ENCODE results near the gene MEGF11.

MEGF11 gene

GRCh38 chr15:66102563-66103292 is 150.8 kb downstream of the MEGF11 start:
- ATAC-seq: no peak

GRCh38 chr15:66101715-66102395 is 151.7 kb downstream of the MEGF11 start:
- H3K27ac Mint-ChIP-seq: no peak overlapping the region
- no peak overlapping the region for H3K4me3 Mint-ChIP-seq
- H3K36me3 Mint-ChIP-seq: no peaks in the 10 kb centered on the region
- H3K9me3 Mint-ChIP-seq: no peaks in the 10 kb centered on the region
- peaks cover 35% of the 10 kb centered on the region for H3K27me3 Mint-ChIP-seq
- no peak for ATAC-seq
- no peaks in the 10 kb centered on the region for H3K4me1 Mint-ChIP-seq

More at GRCh38 chr15:66102563-66103292, 150.8 kb downstream of the MEGF11 start:
- Mint-ChIP-seq H3K36me3 (no peaks in the 10 kb centered on the region), H3K27me3 (peaks cover 44% of the 10 kb centered on the region), H3K9me3 (no peaks in the 10 kb centered on the region), H3K27ac (no peak overlapping the region), H3K4me1 (no peaks in the 10 kb centered on the region), H3K4me3 (no peak overlapping the region)

- no peak for ATAC-seq
- no peak overlapping the region for H3K4me3 Mint-ChIP-seq
- no peaks in the 10 kb centered on the region for H3K4me1 Mint-ChIP-seq
- H3K9me3 Mint-ChIP-seq: no peaks in the 10 kb centered on the region
- H3K27me3 Mint-ChIP-seq: peaks cover 28% of the 10 kb centered on the region
- no peaks in the 10 kb centered on the region for H3K36me3 Mint-ChIP-seq
- H3K27ac Mint-ChIP-seq: no peak overlapping the region
Measured at GRCh38 chr15:66100761-66101160, 152.8 kb downstream of the MEGF11 start.

GRCh38 chr15:66099950-66100671 is 153.4 kb downstream of the MEGF11 start:
- Mint-ChIP-seq H3K36me3 (no peaks in the 10 kb centered on the region), H3K27ac (no peak overlapping the region), H3K27me3 (peaks cover 33% of the 10 kb centered on the region), H3K9me3 (no peaks in the 10 kb centered on the region), H3K4me3 (no peak overlapping the region), H3K4me1 (no peaks in the 10 kb centered on the region)
- ATAC-seq: no peak

GRCh38 chr15:66098022-66098363 is 155.6 kb downstream of the MEGF11 start:
- no peaks in the 10 kb centered on the region for H3K36me3 Mint-ChIP-seq
- H3K9me3 Mint-ChIP-seq: no peaks in the 10 kb centered on the region
- peaks cover 54% of the 10 kb centered on the region for H3K27me3 Mint-ChIP-seq
- no peaks in the 10 kb centered on the region for H3K4me1 Mint-ChIP-seq
- H3K4me3 Mint-ChIP-seq: no peak overlapping the region
- H3K27ac Mint-ChIP-seq: no peak overlapping the region
- no peak for ATAC-seq

- no peaks in the 10 kb centered on the region for H3K36me3 Mint-ChIP-seq
- H3K27ac Mint-ChIP-seq: no peak overlapping the region
- ATAC-seq: no peak
- no peaks in the 10 kb centered on the region for H3K9me3 Mint-ChIP-seq
- H3K4me1 Mint-ChIP-seq: no peaks in the 10 kb centered on the region
- H3K4me3 Mint-ChIP-seq: no peak overlapping the region
- H3K27me3 Mint-ChIP-seq: peaks cover 58% of the 10 kb centered on the region
Measured at GRCh38 chr15:66097151-66098021, 156.2 kb downstream of the MEGF11 start.

- Mint-ChIP-seq H3K27me3 (peaks cover 54% of the 10 kb centered on the region), H3K4me3 (no peak overlapping the region), H3K4me1 (no peaks in the 10 kb centered on the region), H3K27ac (no peak overlapping the region), H3K36me3 (no peaks in the 10 kb centered on the region), H3K9me3 (no peaks in the 10 kb centered on the region)
- ATAC-seq: no peak
Measured at GRCh38 chr15:66096688-66097058, 156.9 kb downstream of the MEGF11 start.

- H3K27ac Mint-ChIP-seq: no peak overlapping the region
- ATAC-seq: no peak
- no peaks in the 10 kb centered on the region for H3K4me1 Mint-ChIP-seq
- H3K27me3 Mint-ChIP-seq: peaks cover 48% of the 10 kb centered on the region
- H3K4me3 Mint-ChIP-seq: no peak overlapping the region
- H3K9me3 Mint-ChIP-seq: no peaks in the 10 kb centered on the region
- H3K36me3 Mint-ChIP-seq: no peaks in the 10 kb centered on the region
Measured at GRCh38 chr15:66095871-66096687, 157.5 kb downstream of the MEGF11 start.

GRCh38 chr15:66094331-66094730 is 159.2 kb downstream of the MEGF11 start:
- no peak overlapping the region for H3K27ac Mint-ChIP-seq
- H3K9me3 Mint-ChIP-seq: no peaks in the 10 kb centered on the region
- no peaks in the 10 kb centered on the region for H3K36me3 Mint-ChIP-seq
- no peak overlapping the region for H3K4me3 Mint-ChIP-seq
- H3K27me3 Mint-ChIP-seq: peaks cover 39% of the 10 kb centered on the region
- ATAC-seq: no peak
- H3K4me1 Mint-ChIP-seq: no peaks in the 10 kb centered on the region

GRCh38 chr15:66092053-66093016 is 161.2 kb downstream of the MEGF11 start:
- H3K27me3 Mint-ChIP-seq: peaks cover 37% of the 10 kb centered on the region
- H3K4me1 Mint-ChIP-seq: no peaks in the 10 kb centered on the region
- no peak overlapping the region for H3K4me3 Mint-ChIP-seq
- H3K9me3 Mint-ChIP-seq: no peaks in the 10 kb centered on the region
- no peak for ATAC-seq
- H3K27ac Mint-ChIP-seq: no peak overlapping the region
- no peaks in the 10 kb centered on the region for H3K36me3 Mint-ChIP-seq

GRCh38 chr15:66089509-66089908 is 164.0 kb downstream of the MEGF11 start:
- H3K27ac Mint-ChIP-seq: no peak overlapping the region
- peaks cover under 1% of the 10 kb centered on the region for H3K9me3 Mint-ChIP-seq
- H3K36me3 Mint-ChIP-seq: no peaks in the 10 kb centered on the region
- H3K4me1 Mint-ChIP-seq: no peaks in the 10 kb centered on the region
- ATAC-seq: no peak
- H3K27me3 Mint-ChIP-seq: peaks cover 48% of the 10 kb centered on the region
- H3K4me3 Mint-ChIP-seq: no peak overlapping the region

- H3K27ac Mint-ChIP-seq: no peak overlapping the region
- no peak overlapping the region for H3K4me3 Mint-ChIP-seq
- H3K27me3 Mint-ChIP-seq: peaks cover 48% of the 10 kb centered on the region
- peaks cover 5% of the 10 kb centered on the region for H3K9me3 Mint-ChIP-seq
- no peaks in the 10 kb centered on the region for H3K36me3 Mint-ChIP-seq
- no peak for ATAC-seq
- no peaks in the 10 kb centered on the region for H3K4me1 Mint-ChIP-seq
Measured at GRCh38 chr15:66089049-66089448, 164.5 kb downstream of the MEGF11 start.

- Mint-ChIP-seq H3K9me3 (peaks cover 6% of the 10 kb centered on the region), H3K4me1 (no peaks in the 10 kb centered on the region), H3K4me3 (no peak overlapping the region), H3K27me3 (peaks cover 66% of the 10 kb centered on the region), H3K36me3 (no peaks in the 10 kb centered on the region), H3K27ac (no peak overlapping the region)
- no peak for ATAC-seq
Measured at GRCh38 chr15:66085128-66085527, 168.4 kb downstream of the MEGF11 start.
